SU-DHL-6 (cell line): ENCODE results near the gene COL5A1.

Experiments used
- CTCF ChIP-seq: fragments of 200-600 bp; sonication (generic); IDR thresholded peaks from one replicate; pipeline ENCODE4 v1.5.1; 2017; ENCODE audit warnings: antibody characterized with exemption, mild to moderate bottlenecking, low read length, moderate library complexity; ENCODE audit not compliant: insufficient read depth, poor library complexity, severe bottlenecking
- EZH2phosphoT487 ChIP-seq: fragments of 200-600 bp; sonication (generic), shearing (Covaris generic); conservative IDR thresholded peaks from 2 replicates; pipeline ENCODE4 v1.6.1; 2018; ENCODE audit warnings: mild to moderate bottlenecking, antibody characterized with exemption, low read length, moderate library complexity, mixed read lengths

GRCh38 chr9:134592018-134592818 is 49.4 kb upstream of the COL5A1 start:
- no peak for TF ChIP-seq EZH2phosphoT487
- no peak for TF ChIP-seq CTCF
